Activated CD4-positive, alpha-beta T cell treated with anti-CD3 and anti-CD28 coated beads for 24 hours (primary cell): Measurements from ENCODE around the gene LRMDA.
"Not testable (repeated sequence)": the region's sequence is repeated elsewhere in the genome, so short reads cannot be mapped to it uniquely, and the experiment has no call there.

Experiments
- DNase-seq, 2 donors: peaks; one replicate each; pipeline ENCODE4 v3.0.0-alpha.2; 2020; ENCODE audit warnings: low read depth in 2 of 2

Gene LRMDA

DNA sequence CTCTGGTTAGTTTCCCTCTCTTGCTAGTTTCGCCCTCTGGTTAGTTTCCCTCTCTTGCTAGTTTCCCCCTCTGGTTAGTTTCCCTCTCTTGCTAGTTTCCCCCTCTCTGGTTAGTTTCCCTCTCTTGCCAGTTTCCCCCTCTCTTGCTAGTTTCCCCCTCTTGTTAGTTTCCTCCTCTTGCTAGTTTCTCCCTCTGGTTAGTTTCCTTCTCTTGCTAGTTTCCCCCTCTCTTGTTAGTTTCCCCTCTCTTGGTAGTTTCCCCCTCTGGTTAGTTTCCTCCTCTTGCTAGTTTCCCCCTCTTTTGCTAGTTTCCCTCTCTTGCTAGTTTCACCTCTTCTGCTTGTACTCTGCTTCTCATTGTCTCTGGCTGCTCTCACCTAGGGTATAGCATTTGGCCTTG lies 613.8 kb downstream of the LRMDA start:
- no peak for DNase-seq

DNA sequence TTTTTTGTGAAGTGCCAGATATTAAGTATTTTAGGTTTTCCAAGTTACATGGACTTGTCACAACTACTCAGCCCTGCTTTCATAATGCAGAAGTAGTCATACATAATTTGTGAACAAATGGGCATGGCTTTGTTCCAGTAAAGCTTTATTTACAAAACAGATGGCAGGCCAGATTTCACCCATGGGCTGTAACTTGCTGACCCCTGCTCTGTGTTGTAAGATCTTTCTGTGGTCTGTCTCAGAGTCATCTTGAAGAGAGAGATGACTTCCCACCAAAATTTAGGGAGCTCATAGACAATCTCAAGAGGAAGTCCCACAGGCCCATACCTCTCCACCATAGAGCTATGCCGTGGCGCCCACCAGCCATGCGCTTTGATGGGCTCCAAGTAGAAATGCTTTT lies 616.1 kb downstream of the LRMDA start:
- DNase-seq: no peak

DNA sequence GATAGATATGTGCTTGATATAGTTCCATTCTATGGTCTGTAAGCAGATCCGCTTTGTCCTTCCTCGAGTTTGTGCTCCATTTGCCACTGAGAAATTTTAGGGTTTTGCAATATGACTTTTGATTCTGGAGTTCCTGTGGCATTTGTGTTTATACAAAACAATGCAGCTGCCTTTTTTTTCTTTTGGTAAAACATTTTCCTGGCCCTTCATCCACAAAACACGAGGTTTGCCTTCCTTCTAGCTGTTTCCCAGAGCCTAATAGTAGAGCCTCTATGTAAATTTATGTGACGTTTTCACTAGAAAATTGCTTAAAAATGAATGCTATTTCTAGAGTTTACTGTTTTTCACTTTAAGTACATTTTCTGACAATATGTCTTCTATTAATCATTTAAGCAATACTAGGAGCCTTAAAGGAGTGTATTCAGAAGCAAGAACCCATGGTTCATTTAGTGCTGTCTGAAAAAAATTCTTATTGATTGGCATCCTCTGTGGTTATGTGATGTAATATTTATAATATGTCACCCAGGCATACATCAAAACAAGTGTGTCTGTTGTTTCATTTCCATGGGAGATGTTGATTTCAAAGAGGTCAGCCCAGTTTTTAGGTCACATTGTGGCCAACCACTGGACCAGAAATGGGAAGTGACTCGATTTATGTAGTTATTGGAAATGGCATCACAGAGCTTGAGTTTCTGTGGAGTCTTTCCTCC lies 618.3 kb downstream of the LRMDA start:
- no peak for DNase-seq

DNA sequence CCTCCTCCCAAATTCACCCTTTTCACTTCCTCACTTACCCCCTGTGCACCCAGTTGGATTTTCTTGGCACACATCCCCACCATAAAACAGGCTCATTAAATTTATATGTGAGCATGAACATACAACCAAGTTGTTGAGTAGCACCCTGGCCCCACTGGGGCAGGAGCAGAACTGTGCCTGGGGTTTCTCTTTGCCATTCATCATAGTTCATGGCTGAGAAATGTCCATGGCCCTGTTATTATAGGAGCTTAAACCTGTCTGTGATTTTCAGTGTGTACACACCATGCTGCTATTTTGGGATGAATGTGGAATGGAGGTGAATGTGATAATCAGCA lies 618.8 kb downstream of the LRMDA start:
- no peak for DNase-seq

DNA sequence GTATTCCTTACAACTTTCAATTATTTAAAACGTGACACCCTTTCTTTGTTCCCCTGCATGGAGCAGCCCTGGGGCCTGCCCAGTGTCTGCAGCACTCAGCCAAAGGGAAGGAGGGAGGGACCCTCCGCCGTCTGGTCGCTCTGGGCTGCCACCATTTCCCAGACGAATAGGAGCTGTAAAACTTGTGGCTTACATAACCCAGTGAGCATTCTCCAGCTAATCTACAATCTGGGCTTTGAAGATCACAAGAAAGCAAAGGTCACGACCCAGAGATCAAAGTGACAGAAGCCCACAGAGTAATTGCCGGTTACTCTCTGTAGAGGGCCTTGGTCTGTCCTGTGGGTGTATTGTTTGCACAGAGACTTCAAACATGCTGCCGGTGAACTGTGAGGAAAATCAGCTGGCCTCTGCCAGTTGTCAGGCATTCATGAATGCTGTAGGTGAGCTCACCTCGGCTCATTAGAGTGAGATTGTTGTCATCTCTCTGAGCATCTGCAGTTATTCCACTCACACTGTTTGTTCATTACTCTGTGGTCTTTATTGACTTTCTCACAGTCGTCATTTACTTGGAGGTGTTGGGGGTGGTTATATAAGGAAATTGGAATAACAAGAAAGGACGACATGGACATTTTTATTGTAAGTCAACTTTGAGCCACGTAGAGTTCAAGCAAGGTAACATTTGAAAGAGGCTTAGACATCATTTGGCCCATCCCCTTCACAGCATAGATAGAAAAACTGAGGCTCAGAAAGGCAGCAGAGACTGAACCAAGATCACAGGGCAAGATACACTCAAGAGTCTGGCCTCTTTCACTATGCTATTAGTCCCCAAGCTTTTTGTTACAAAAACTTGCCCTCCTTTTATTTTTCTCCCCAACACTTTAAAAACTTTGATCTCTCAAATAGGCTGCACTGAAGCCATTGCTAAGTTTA lies 619.8 kb downstream of the LRMDA start:
- DNase-seq: no peak

DNA sequence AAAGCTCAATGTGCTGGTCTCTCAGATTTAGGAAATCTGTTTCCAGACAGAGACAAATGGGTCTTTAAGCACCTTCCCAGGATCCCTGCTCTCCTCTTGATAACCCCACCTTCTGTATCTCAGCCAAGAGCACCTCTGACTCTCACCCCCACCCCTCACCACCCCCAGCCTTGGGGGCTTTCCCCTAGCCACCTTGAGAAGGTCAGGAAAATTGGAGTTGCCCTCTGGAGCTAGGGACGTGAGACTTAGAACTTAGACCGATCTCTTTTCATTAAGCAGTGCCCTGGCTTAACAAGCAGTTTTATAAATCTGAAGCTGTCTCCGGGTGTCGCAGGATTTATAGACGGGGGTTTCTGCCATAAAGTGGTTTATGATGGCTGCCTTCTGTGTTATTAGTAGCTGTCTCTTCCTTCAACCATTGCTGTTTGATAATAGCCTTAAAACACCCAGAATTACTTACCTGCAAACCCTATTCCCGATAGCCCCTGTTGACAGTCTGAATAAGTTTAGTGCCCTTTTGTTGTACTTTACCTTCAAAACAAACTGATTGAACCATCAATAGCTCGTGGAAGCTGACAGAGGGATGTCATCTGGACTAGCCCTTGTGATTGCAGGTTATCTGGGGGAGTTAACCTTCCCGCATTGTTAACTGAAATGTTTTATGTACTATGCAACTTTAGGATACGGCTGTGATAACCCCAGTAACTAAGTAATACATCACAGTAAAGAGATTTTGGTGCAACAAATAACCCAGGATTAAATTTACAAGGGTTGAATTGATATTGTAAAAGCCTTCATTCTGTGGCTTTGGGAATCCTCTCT lies 621.5 kb downstream of the LRMDA start:
- DNase-seq: no peak

DNA sequence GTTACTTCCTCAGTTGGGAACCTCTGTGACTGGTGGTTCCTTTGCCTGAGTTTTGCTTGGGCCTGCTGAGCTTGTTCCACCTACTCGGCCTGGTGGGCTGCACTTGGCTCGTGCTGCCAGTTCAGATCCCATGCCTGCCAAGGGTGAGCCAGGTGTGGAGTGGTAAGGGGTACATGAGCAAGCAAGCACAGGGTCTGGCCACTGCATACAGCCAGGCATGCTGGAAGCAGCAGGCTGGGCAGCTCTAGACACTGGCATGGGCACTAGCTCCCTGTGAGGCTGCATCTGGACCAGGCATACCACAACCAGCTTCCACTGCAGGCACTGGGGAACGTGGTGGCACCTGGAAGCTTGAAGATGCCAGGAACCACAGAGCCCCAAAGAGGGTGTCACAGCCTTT lies 624.0 kb downstream of the LRMDA start:
- DNase-seq: no peak

DNA sequence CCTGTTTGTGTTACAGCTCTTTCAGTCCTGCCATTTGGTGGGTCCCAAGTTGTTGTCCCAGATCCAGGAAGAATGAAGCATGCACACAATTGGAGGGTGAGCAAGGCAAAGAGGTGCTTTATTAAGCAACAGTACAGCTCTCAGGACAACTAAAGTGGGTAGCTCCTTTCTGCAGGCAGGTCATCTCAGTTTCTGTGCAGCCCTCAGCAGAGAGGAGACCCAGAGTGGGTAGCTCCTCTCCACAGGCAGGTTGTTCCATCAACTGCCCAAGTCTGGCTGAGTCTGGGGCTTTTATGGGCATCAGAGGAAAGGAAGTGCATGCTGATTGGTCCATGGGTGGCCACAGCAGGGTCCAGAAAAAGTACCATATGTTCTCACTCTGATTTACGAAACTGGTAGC lies 624.5 kb downstream of the LRMDA start:
- DNase-seq: no peak

DNA sequence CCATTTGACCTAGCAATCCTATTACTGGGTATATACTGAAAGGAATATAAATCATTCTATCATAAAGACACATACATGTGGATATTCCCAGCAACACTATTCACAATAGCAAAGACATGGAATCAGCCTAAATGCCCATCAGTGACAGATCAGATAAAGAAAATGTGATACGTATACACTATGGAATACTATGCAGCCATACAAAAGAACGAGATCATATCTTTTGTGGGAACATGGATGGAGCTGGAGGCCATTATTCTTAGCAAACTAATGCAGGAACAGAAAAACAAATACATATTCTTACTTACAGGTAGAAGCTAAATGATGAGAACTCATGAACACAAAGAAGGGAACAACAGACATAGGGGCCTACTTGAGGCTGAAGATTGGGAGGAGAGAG lies 629.6 kb downstream of the LRMDA start:
- not testable (repeated sequence) for DNase-seq

DNA sequence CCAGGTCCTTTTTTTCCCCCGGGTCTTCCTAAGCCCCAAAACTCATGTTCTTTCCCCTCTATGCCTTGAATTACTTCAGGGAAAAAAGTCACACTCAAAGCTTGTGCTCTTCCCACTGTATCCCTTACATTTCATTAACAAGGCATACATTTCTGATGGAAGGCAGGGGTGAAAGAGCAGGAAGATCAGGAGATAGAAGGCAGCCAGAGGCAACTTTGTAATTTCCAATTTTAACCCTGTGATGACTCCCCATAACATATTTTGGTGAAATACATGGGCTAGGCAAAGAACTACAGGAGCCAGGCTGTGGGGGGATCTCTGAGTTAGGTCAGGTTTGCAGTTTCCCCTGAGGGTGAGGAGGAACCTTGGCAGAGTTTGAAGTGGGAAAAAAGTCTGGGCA lies 635.0 kb downstream of the LRMDA start:
- DNase-seq: no peak

DNA sequence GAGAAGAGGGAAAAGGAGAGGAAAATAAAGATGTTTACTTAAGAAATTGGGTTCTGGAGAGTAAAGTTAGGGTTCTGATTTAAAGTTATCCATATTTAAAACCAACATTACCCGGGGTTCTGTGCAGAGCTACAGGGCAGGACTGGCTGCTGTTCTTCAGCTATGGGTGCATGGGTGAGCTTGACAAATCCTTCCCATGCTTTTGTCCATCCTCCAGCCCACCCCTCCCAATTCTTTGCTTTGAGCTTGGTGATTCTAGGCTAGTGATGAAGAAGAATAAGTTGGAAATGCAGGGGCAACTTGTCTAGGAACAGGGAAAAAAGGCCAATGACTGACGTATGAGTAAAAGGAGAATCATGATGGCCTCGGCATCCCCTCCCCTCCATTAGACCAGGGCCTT lies 636.0 kb downstream of the LRMDA start:
- DNase-seq: no peak

DNA sequence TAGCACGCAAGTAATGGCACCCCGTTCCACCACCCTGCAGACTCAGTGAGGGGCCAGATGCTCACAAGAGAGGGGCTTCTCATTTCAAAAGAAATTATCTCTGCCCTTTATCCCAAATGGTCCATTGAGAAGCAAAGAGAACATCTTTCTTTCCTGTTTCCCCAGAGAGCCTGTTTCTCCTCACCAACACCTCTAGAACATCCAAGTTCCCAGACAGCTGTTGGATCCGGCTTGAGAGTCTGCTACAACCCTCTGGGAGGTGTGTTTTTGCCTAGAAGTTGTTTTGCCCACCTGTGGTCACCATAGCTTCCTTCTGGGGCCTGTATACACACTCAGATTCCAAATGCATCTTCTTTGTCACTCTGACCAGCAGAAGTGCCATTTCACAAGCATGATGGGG lies 637.4 kb downstream of the LRMDA start:
- no peak for DNase-seq

DNA sequence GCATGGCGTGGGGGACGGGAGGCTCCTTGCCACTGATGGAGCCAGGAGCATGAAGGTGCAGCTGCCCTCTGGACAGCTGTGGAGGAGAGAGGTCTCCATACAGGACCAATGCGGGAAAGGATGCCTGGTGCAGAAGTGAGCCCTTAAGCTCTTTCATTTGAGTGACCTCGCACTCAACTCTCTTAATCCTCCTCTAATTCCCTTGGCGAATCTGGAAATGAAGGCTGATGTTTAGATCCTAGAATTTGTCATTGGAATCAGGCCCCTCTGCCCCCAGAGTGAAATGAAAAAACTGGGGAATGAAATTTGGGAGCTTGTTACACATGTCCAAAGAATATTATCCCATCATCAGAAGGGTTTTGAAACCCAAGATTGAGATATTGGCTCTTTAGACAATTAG lies 639.5 kb downstream of the LRMDA start:
- DNase-seq: no peak

DNA sequence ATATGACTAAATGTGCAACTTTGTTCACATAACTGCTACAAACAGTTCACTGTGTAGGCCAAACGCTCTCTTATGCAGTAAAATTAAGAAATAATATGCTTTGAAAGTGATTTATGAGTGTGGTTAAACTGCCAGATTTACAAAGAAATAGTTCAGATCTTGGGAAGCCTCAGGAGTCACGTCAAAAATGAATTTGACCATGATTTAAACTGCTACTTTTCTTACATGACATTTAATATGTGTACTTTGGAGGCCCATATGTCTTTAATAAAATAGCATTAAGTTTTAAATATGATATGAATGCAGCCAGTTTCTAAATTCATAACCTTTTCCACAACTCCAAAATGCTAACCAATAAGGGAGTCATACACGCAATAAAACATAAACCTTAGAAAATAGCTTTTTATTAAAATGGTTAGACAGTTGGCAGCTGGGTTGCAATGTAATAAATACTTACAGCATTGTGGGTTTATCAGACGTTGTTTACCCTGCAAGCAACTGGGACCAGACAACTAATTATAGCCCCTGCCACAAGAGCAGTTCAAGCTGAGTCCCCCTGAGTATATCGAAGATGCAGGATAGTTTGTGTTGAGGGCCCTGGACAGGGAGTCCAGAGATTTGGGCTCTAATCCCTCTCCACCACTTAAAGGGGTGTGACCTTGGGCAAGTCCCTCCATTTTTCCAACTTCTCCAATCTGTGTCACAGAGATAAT lies 640.4 kb downstream of the LRMDA start:
- no peak for DNase-seq

DNA sequence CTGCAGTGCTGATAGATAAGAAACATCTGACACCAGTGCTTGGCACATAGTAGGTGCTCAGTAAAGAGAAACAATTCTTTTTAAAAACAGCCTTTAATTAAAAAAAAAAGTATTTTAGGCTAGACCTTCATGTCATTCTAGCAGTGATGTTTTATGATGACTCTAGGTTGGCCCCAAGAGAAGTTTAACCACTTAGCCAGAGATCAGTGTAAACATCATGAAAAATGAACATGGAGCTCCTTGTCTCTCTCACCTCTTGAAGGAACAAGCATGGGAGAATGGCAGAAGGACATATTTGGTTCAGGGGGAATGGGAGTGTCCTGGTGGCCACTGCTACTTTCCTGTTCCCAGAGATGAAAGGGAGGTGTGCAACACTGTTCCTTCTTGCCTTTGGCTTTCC lies 641.0 kb downstream of the LRMDA start:
- DNase-seq: no peak

DNA sequence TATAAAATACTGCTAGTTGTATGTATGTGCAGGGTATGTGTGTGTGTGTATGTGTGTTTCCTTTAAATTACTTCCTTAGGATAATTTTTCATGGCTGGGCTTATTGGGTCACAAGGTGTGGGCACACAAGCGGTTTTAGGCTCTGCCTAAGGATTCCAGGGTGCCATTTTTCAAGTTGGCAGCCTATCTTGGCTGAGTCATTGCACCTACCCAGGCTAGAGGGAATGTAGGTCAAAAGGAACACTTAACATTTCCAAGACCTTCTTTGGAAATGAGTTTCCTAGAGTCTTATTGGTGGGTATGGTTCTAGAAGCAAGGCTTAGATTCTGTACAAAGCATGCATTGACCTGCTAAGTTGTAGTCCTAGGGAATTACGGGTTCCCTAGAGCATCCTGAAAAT lies 642.1 kb downstream of the LRMDA start:
- no peak for DNase-seq

DNA sequence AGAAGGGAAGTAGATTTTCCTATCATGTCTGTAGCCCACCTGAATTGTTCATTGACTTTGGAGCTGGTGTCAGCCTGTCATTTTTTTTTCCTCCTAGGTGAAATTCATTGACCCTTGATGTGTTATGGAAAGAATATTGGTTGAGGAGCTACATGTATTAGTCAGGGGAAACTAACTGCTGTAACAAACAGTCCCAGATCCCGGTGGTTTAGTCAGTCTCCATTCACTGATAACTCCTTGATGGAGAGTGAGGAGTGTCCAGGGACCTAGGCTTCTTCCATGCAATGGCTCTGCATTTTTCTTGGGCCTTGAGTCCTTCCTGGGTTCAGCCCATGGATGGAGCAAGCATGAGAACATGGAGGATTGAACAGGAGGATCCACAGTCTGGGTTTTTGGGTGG lies 643.2 kb downstream of the LRMDA start:
- no peak for DNase-seq

DNA sequence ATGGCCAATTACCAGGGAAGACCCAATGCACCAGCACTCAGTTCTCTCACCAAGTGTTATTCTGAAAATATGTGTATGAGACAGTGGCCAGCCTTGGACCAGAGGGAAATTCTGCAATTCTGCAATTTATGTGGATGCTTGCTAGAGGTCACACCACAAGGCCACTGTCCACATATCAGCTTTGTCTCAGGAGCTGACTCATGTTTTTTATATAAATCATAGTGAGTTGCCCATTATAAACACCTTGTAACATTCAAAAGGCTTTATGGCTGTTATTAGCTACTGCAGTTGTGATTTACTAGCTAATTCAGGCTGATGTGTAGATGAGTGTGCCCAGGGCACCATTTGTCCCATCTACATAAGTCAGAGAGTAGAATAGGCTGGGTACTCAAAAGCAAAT lies 649.0 kb downstream of the LRMDA start:
- no peak for DNase-seq

DNA sequence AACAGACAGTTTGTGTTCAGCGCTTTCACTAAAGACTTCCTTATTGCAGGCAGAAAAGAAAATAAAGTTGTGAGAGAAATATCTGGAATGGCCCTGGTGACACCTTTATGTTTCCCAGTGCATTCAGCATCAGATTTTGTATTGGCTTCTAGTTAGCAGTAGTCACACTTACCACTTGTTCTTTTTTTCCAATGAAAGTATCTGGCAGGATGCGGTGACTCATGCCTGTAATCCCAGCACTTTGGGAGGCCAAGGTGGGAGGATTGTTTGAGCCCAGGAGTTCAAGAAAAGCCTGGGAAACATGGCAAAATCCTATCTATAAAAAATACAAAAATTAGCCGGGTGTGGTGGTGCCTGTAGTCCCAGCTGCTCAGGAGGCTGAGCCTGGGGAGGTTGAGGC lies 649.6 kb downstream of the LRMDA start:
- no peak for DNase-seq

DNA sequence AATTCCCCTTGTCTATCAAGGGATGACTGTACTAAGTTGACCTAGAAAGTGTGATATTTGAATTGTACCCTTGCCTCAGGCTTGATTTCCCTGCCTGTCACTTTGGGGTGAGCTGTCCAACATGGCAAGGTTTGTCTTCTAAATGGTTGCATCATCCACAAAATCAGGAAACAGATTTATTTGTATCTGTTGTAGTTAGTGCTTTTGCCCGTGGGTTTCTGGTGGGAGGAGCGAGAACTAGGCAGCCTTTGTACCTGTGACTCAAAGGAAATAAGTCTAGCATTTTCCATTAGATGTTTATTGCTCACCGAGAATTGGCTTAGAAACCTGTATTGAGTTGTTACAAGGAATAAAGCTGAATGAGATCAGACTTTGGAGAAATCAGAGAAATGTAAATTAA lies 650.8 kb downstream of the LRMDA start:
- no peak for DNase-seq

DNA sequence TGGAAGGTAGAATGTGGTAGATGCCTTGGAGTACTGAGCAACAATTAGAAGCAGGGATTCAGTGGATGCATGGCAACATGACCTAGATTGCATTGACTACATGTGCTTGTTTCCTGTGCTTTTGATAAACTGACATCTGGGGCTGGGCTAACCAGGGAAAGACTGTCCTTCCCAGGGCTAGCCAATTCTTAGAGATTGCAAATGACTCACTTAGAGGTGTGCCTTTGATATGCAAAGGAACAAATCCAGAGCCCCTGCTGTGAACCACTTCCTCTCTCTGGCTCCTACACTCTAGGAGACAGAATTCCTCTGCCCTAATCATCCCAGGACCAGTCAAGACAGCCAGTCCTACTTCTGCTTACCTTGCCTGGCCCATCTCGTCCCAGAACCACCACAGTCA lies 651.5 kb downstream of the LRMDA start:
- DNase-seq: no peak
